Ectodermal cell (in vitro differentiated cells): Measurements from ENCODE around the gene ROR2.

Source experiments
- H3K27ac ChIP-seq: 2 replicates; pipeline ENCODE4 v1.7.0; 2013; ENCODE audit warnings: mild to moderate bottlenecking, low read depth, low read length; ENCODE audit not compliant: insufficient read depth, poor library complexity, severe bottlenecking
- H3K27me3 ChIP-seq: 2 replicates; pipeline ENCODE4 v1.7.0; 2013; ENCODE audit warnings: mild to moderate bottlenecking, low read length; ENCODE audit not compliant: insufficient read depth, control insufficient read depth, poor library complexity, severe bottlenecking
- H3K36me3 ChIP-seq: one replicate; pipeline ENCODE4 v1.7.0; 2013; ENCODE audit warnings: low read length; ENCODE audit not compliant: control insufficient read depth, insufficient read depth
- H3K4me1 ChIP-seq: one replicate; pipeline ENCODE4 v1.7.0; 2013; ENCODE audit warnings: low read length; ENCODE audit not compliant: control insufficient read depth, insufficient read depth
- H3K4me3 ChIP-seq: 2 replicates; pipeline ENCODE4 v1.7.0; 2013; ENCODE audit warnings: low read depth, low read length, control low read depth; ENCODE audit not compliant: insufficient read depth
- H3K9me3 ChIP-seq: 2 replicates; pipeline ENCODE4 v1.7.0; 2013; ENCODE audit warnings: mild to moderate bottlenecking, low read length, moderate library complexity; ENCODE audit not compliant: control insufficient read depth
- WGBS, 2 experiments: methylation state at CpG; one replicate each; pipeline ENCODE4 v1.1.7; 2013; ENCODE audit warnings: missing lambda C conversion rate in 2 of 2; 5-methylcytosine and 5-hydroxymethylcytosine counted together

ROR2 gene

DNA sequence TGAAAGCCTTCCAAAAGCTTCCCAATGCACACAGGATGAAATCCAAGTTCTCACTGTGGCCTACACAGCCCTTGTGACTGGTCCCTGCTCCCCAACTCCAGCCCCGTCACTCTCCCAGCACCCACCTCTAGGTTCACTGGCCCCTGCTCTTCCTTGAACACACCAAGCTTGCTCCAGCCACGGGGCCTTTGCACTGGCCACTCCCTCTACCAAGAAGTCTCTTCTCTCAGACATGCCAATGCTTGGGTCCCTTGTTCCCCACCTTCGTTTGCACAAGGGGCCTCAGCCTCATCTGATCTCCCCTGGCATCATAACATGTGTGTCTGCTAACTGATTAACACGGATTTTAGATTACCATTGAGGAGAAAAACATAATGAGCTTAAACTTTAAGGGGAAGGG lies 56.0 kb downstream of the ROR2 start:
- Histone ChIP-seq H3K27ac (no peak overlapping the region), H3K27me3 (no peaks in the 10 kb centered on the region), H3K4me1 (peaks cover 42% of the 10 kb centered on the region), H3K9me3 (no peaks in the 10 kb centered on the region), H3K4me3 (no peak overlapping the region), H3K36me3 (no peaks in the 10 kb centered on the region)
- WGBS, 2 experiments = 90 to 91% methylated on average over 4 of the region's 4 CpGs

DNA sequence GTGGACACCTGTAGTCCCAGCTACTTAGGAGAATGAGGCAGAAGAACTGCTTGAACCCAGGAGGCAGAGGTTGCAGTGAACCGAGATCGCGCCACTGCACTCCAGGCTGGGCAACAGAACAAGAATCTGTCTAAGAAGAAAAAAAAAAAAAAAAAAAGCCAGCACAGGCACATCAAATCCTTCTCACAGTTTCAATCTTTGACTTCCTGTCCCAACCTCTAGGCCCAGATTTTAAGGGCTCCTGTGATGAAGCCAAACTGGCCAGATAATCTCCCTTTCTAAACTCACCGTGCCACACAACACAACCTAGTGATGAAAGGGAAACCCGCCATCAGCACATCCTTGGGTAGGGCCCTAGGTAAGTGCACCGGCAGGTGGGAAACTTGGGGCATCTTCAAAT lies 58.1 kb downstream of the ROR2 start:
- H3K4me3 ChIP-seq = no peak overlapping the region
- 96% methylated on average over 6 of the region's 6 CpGs for WGBS, 2 experiments
- H3K4me1 ChIP-seq = peaks cover 41% of the 10 kb centered on the region

DNA sequence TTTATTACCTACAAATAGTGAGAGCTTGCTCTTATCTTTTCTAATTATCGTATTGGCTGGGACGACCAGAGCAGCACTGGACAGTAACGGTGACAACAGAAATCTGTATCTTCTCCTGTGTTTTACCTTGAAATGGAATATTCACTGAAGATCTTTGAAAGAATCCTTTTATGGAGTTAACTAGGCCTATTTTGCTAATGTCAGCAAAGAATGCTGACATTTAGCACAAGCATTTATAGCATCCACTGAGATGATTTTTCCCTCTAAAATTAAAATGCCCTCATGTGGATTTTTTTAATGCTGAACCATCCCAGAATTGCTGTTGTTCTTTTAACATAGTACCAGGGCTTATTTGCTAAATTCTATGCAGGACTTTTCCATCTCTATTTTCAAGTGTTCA lies 59.4 kb downstream of the ROR2 start:
- Histone ChIP-seq H3K4me1 (peaks cover 38% of the 10 kb centered on the region), H3K9me3 (no peaks in the 10 kb centered on the region), H3K27me3 (no peaks in the 10 kb centered on the region), H3K27ac (no peak overlapping the region), H3K4me3 (no peak overlapping the region), H3K36me3 (no peaks in the 10 kb centered on the region)
- WGBS, 2 experiments = 86 to 93% methylated on average over 3 of the region's 3 CpGs

More for the DNA sequence above, 58.1 kb downstream of the ROR2 start:
- no peaks in the 10 kb centered on the region for H3K9me3 ChIP-seq
- H3K27me3 ChIP-seq = no peaks in the 10 kb centered on the region
- H3K27ac ChIP-seq = no peak overlapping the region
- H3K36me3 ChIP-seq = no peaks in the 10 kb centered on the region

DNA sequence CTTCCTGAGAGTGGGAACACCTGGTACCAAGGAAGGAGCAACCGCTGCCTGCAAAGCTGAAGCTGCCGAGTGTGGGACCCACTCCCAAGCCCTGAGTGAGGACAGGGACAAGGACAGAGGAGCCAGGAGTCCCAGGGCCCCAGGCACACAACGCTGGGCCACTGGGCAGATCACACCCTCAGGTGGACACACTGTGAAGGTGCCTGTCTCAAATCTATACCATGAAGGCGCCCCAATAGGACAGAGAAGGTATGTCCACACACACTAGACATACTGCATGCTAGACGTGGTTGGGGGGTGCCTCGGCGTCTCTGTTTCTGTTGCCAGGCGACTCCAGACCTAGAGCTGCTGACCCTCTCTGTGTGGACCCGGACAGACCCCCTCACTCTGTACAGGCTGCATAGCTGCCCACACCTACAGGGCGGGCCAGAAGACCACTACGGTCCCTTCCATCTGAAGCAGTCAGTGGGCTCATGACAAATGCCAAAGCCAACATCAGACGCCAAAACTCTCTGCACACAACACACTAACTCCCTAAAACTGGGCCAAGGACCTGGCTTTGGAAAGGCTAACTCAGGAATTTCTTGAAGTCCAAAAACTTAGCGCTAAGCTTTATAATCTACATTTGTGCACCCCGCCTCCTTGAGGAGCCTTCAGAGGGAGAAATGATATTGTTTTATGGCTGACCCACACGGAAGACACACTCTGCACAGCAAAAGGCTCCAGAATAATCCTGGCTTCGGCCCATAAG lies 60.7 kb downstream of the ROR2 start:
- H3K36me3 ChIP-seq = no peaks in the 10 kb centered on the region
- no peak overlapping the region for H3K27ac ChIP-seq
- H3K4me1 ChIP-seq = peaks cover 51% of the 10 kb centered on the region
- no peaks in the 10 kb centered on the region for H3K27me3 ChIP-seq
- WGBS, 2 experiments = 93 to 94% methylated on average over 16 of the region's 16 CpGs
- no peak overlapping the region for H3K4me3 ChIP-seq
- no peaks in the 10 kb centered on the region for H3K9me3 ChIP-seq

DNA sequence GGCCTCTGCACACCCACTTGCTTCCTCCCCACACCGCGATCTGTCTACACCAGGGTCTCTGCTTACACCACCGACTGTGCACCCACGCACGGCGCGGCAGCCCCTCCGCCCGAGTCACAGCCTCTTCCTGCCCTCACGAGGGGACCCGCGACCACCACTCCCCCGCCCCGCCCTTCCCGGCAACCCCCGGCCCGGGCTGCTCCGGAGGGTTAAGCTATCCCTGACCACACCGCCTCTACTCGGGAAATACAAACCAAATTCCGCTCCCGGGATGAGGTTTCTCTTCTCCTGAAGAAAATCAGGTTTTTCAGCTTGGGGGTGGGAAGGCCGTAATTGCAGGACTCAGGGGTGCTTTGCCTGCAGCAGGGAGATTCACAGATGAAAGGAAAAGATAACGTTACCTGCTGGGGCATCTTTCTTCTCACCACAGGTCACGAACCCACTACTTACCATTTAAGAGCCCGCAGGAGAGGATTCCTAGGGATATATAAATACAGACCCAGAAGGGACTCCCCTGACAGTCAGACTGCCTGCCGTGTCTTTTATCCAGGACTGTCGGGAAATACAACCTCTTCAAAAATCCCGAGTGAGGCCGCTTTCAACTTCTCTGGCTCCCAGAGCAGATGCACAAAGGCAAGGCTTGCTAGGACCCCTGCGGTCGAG lies 63.5 kb downstream of the ROR2 start:
- peak overlapping the region; percentile 97 for H3K27ac ChIP-seq
- peaks cover 55% of the 10 kb centered on the region for H3K4me1 ChIP-seq
- no peaks in the 10 kb centered on the region for H3K27me3 ChIP-seq
- no peaks in the 10 kb centered on the region for H3K9me3 ChIP-seq
- H3K36me3 ChIP-seq = no peaks in the 10 kb centered on the region
- peak overlapping the region; percentile 11 for H3K4me3 ChIP-seq
- 9 to 10% methylated on average over 31 to 32 of the region's 32 CpGs for WGBS, 2 experiments

DNA sequence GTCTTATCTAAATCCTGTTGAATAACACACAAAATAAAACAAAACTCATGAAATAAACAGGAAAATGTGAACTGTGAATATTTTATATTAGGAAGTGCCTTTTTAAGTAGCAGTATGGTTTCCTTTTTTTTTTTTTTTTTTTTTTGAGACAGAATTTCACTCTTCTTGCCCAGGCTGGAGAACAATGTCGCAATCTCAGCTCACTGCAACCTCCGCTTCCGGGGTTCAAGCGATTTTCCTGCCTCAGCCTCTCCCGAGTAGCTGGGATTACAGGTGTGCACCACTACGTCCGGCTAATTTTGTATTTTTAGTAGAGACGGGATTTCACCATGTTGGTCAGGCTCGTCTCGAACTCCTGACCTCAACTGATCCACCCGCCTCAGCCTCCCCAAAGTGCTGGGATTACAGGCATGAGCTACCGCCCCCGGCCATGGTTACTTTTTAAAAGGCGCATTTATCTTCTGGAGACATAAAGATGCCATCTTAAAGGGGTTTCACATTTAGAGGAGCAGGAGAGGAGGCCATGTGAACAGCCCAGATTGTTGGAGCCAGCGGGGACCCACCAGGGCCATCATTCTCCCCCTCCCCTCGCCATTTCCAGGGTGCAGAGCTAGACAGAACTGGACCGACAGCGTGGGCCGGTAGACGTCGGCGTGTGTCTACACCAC lies 64.1 kb downstream of the ROR2 start:
- Histone ChIP-seq H3K27me3 (no peaks in the 10 kb centered on the region), H3K4me1 (peaks cover 50% of the 10 kb centered on the region), H3K4me3 (no peak overlapping the region), H3K9me3 (no peaks in the 10 kb centered on the region), H3K27ac (peak overlapping the region; percentile 97), H3K36me3 (no peaks in the 10 kb centered on the region)
- WGBS, 2 experiments = 57% methylated on average over 22 of the region's 22 CpGs

DNA sequence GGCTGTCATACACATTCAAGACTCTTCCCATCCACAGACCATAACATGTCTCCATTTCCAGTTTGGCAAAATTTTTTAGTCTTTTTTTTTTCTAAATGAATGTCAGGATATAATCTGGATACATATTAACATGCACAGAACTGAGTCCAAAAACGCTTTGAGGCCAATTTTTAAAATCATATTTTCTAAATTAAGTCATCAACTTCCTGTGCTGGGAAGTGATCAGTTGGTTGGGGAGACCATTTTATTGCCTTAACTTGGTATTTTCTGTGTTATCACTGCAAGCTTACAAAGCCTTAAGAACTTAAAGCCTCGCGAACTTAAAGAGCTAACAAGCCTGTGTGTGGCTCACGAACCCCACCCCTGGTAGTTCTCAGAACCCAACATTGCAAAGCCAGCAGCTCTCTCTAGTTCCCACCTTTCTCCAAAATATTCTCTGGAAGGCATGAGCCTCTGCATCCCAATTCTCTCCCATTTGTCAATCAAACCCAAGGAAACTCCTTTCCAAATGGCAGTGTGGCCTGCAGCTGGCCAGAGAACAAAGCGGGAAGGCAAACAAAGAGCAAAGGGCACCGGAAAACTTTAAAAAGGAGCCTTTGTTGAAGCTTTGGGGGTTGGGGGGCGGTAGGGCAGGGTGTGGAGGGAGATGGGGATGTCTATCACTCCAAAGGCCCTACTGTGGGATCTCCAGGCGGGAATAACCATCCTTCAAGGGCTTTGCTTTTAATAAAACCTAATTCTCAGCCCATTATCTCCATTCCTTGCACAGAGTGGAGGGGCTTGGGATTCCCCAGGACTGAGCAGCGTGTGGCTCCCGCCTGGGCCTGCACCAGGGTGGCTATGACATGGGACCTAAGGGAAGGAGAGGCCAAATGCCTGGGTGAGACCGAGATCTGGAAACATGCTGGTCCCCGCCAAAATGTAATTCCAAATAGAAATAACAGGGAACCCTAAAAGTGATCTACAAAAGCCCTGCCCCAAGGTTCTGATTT lies 65.0 kb downstream of the ROR2 start:
- Histone ChIP-seq H3K36me3 (no peaks in the 10 kb centered on the region), H3K4me3 (no peak overlapping the region), H3K27me3 (no peaks in the 10 kb centered on the region), H3K27ac (peak overlapping the region; percentile 97), H3K9me3 (no peaks in the 10 kb centered on the region), H3K4me1 (peaks cover 46% of the 10 kb centered on the region)
- WGBS, 2 experiments = 11 to 15% methylated on average over 11 to 12 of the region's 12 CpGs

DNA sequence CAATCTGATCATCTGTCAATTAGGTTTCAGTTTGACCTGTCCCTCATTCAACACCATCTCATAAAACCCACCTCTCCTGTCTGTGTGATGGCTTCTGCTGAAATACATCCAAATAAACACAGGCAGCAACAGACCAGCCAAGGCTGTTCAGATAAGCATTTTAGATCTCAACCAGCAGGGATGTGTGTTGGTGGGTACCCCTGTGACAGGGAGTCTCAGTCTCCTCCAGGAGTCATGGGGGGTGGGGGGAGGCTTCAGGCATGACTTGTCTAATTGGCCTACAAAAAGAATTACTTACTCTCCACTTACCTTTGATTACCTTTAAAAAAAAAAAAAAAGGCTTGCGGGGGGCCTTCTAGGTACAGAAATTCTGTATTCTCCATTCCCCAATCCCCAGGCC lies 65.9 kb downstream of the ROR2 start:
- Histone ChIP-seq H3K4me3 (no peak overlapping the region), H3K9me3 (no peaks in the 10 kb centered on the region), H3K36me3 (no peaks in the 10 kb centered on the region), H3K27ac (no peak overlapping the region), H3K4me1 (peaks cover 44% of the 10 kb centered on the region), H3K27me3 (no peaks in the 10 kb centered on the region)
- WGBS, 2 experiments = no CpG with 5 or more reads among the region's 1 CpG

DNA sequence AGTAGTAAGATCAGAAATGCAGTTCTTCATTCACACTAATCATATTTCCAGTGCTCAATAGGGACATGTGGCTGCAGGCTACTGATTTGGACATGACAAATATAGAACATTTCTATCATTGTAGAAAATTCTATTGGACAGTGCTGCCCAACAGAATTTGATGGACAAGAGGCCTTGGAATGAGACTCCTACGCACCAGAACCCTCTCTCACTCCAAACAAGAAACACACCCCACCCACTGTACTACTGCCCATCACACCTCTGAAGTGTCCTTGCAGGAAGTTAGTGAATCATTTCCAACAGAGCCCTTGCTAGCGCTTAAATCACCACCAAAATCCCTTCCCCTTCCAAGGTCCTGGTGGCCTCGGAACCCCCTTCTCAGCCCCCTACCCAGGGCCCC lies 66.5 kb downstream of the ROR2 start:
- H3K4me1 ChIP-seq = peaks cover 39% of the 10 kb centered on the region
- WGBS, 2 experiments = 94 to 97% methylated on average over 3 of the region's 3 CpGs
- H3K27ac ChIP-seq = no peak overlapping the region
- H3K27me3 ChIP-seq = no peaks in the 10 kb centered on the region
- H3K36me3 ChIP-seq = no peaks in the 10 kb centered on the region
- H3K4me3 ChIP-seq = no peak overlapping the region
- H3K9me3 ChIP-seq = no peaks in the 10 kb centered on the region
